Retinal pigment epithelial cell (primary cell): ENCODE results near the gene TLCD1.

ENCODE experiments used
- DNase-seq: peaks from one replicate; pipeline ENCODE4 v3.0.0-alpha.2; 2010; ENCODE audit warnings: low read depth
- H3K4me3 ChIP-seq: 2 replicates; pipeline ENCODE4 v1.5.1; 2011; ENCODE audit warnings: mild to moderate bottlenecking, low read length, control low read depth, moderate library complexity
- TF ChIP-seq, protein P1 (sequence below): conservative IDR thresholded peaks from 2 replicates; pipeline ENCODE4 v1.5.1; 2011; ENCODE audit warnings: low read depth, low read length, control low read depth, inconsistent platforms

TLCD1 gene

GRCh38 chr17:28726226-28726626 lies at the start of gene TLCD1:
TLCD1 (minus strand) TSS chr17:28726233; CDS start chr17:28726097, 136 bp downstream.
- TF ChIP-seq, protein P1, sequence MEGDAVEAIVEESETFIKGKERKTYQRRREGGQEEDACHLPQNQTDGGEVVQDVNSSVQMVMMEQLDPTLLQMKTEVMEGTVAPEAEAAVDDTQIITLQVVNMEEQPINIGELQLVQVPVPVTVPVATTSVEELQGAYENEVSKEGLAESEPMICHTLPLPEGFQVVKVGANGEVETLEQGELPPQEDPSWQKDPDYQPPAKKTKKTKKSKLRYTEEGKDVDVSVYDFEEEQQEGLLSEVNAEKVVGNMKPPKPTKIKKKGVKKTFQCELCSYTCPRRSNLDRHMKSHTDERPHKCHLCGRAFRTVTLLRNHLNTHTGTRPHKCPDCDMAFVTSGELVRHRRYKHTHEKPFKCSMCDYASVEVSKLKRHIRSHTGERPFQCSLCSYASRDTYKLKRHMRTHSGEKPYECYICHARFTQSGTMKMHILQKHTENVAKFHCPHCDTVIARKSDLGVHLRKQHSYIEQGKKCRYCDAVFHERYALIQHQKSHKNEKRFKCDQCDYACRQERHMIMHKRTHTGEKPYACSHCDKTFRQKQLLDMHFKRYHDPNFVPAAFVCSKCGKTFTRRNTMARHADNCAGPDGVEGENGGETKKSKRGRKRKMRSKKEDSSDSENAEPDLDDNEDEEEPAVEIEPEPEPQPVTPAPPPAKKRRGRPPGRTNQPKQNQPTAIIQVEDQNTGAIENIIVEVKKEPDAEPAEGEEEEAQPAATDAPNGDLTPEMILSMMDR = no peak
- DNase-seq = no peak
- peak within 1 kb of the TSS; percentile 67 for H3K4me3 ChIP-seq

- TF ChIP-seq, protein P1 = no peak
- DNase-seq = no peak
- H3K4me3 ChIP-seq = no peak overlapping the region
These were observed 48.2 kb upstream of the TLCD1 start for GRCh38 chr17:28774206-28774605.

DNA sequence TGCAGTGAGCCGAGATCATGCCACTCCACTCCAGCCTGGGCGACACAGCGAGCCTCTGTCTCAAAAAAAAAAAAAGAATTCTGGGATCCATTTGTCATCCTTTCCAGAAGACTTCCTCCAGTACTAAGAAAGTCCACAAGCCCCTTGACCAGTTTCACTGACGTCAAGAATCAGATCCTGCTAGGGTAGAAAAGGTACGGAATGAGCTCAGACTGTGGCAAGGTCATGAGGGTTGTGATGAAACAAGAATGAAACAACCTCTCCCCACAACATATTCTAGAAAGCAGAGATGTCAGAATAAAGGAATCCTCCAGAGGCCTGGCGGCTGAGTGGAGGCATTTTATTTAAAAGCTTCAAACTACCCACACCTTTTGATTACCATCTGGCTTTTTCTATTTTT lies 47.7 kb upstream of the TLCD1 start:
- TF ChIP-seq, protein P1 = no peak
- no peak overlapping the region for H3K4me3 ChIP-seq
- DNase-seq = no peak

DNA sequence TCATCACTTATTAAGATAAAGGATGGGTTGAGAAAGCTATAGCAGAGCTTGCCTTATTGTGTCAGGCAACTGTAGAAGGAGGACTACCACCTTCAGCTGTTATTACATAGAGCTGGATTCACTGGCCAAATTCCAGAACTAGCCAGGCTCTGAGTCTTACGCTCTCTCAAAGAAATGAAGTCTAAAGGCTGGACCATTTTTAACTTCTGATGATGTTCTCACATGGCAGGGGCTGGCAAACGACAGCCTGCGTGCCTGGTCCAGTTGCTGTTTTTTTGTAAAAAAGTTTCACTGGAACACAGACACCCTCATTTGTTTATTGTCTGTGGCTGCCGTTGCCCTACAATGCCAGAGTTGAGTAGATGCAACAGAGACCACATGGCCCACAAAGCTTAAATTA lies 39.0 kb upstream of the TLCD1 start:
- H3K4me3 ChIP-seq = no peak overlapping the region
- TF ChIP-seq, protein P1 = no peak
- DNase-seq = no peak

DNA sequence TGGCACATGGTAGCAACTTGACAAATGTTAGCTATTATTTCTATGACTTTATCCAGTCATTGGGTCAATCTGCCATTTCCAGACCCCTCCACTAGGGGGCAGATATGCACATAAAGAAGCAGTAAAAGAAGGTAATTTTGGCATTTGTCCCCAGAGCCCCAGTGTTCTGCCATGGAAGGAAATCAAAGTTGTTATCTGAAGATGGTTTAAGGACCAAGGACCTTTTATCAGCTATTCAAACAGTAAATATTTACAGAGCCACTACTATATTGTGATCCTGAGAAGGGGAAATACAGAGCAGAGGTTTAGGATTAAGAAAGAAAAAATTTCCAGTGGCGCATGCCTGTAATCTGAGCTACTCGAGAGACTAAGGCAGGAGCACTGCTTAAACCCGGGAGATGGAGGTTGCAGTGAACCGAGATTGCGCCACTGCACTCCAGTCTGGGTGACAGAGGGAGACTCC lies 37.8 kb upstream of the TLCD1 start:
- TF ChIP-seq, protein P1 = peak; percentile 87
- no peak overlapping the region for H3K4me3 ChIP-seq
- DNase-seq = no peak

- TF ChIP-seq, protein P1 = no peak
- no peak overlapping the region for H3K4me3 ChIP-seq
- no peak for DNase-seq
These were observed 37.2 kb upstream of the TLCD1 start for GRCh38 chr17:28763137-28763799.
